Glutamatergic neuron (in vitro differentiated cells): Measurements from ENCODE around the gene NDUFAF3. TPM values are rescaled to one million over a fixed set of nuclear protein-coding genes. Genes with fewer than 3 reads are reported as not detected.

Experiments
- DNase-seq: peaks from one replicate; pipeline ENCODE4 v3.0.0; 2022
- H3K27ac Mint-ChIP-seq: one replicate; pipeline ENCODE4 v1.8.0; 2020; ENCODE audit warnings: mild to moderate bottlenecking, mixed read lengths, inconsistent platforms; ENCODE audit not compliant: unreplicated experiment
- H3K27me3 Mint-ChIP-seq: one replicate; pipeline ENCODE4 v1.8.0; 2020; ENCODE audit warnings: mild to moderate bottlenecking, moderate library complexity, mixed read lengths, inconsistent platforms; ENCODE audit not compliant: unreplicated experiment
- H3K36me3 Mint-ChIP-seq: one replicate; pipeline ENCODE4 v1.8.0; 2020; ENCODE audit warnings: mild to moderate bottlenecking, mixed read lengths, inconsistent platforms; ENCODE audit not compliant: unreplicated experiment
- H3K4me1 Mint-ChIP-seq: one replicate; pipeline ENCODE4 v1.8.0; 2020; ENCODE audit warnings: mild to moderate bottlenecking, low read depth, mixed read lengths, inconsistent platforms; ENCODE audit not compliant: unreplicated experiment
- H3K4me3 Mint-ChIP-seq: one replicate; pipeline ENCODE4 v1.8.0; 2020; ENCODE audit warnings: mild to moderate bottlenecking, mixed read lengths, inconsistent platforms; ENCODE audit not compliant: unreplicated experiment
- H3K9me3 Mint-ChIP-seq: one replicate; pipeline ENCODE4 v1.8.0; 2020; ENCODE audit warnings: mild to moderate bottlenecking, moderate library complexity, mixed read lengths, inconsistent platforms; ENCODE audit not compliant: unreplicated experiment
- total RNA-seq: library from RNA; stranded (reverse); fragmentation: NEBNext Ultra II Directional; extraction: Animal tissue kit (Norgen Biotek cat#: 25700); gene quantifications from one replicate; pipeline ENCODE4 v1.2.1, GENCODE V29; 2021; ENCODE audit not compliant: unreplicated experiment
- TF ChIP-seq, protein P1 (sequence below): fragments of 200-600 bp; sonication (generic); IDR thresholded peaks from one replicate; pipeline ENCODE4 v1.5.0; 2021; ENCODE audit not compliant: partially characterized antibody, unreplicated experiment

The NDUFAF3 gene
- total RNA-seq, 1 donor from 2014 or later, result 50.6 TPM

DNA sequence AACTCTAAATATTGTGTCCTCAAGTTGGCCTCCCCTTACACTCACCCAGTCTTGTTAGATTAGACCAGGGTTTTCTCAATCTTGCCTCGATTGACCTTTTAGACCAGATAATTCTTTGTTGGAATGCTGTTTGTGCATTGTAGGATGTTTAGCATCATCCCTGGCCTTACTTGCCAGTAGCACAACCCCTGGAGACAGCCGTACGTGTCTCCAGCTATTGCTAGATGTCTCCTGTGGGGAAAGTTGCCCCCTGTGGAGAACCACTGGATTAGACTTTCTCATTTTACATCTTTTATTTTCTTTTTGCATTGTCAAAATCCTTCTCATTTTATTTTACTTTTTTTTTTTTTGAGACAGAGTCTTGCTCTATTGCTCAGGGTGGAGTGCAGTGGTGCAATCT is 12.5 kb upstream of the NDUFAF3 start:
- Mint-ChIP-seq H3K27me3 (peaks cover 3% of the 10 kb centered on the region), H3K27ac (peak overlapping the region; percentile 43), H3K4me3 (peak overlapping the region; percentile 31), H3K36me3 (no peaks in the 10 kb centered on the region), H3K9me3 (peaks cover 7% of the 10 kb centered on the region), H3K4me1 (peaks cover 7% of the 10 kb centered on the region)
- DNase-seq, result no peak
- TF ChIP-seq, protein P1, sequence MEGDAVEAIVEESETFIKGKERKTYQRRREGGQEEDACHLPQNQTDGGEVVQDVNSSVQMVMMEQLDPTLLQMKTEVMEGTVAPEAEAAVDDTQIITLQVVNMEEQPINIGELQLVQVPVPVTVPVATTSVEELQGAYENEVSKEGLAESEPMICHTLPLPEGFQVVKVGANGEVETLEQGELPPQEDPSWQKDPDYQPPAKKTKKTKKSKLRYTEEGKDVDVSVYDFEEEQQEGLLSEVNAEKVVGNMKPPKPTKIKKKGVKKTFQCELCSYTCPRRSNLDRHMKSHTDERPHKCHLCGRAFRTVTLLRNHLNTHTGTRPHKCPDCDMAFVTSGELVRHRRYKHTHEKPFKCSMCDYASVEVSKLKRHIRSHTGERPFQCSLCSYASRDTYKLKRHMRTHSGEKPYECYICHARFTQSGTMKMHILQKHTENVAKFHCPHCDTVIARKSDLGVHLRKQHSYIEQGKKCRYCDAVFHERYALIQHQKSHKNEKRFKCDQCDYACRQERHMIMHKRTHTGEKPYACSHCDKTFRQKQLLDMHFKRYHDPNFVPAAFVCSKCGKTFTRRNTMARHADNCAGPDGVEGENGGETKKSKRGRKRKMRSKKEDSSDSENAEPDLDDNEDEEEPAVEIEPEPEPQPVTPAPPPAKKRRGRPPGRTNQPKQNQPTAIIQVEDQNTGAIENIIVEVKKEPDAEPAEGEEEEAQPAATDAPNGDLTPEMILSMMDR, result no peak

DNA sequence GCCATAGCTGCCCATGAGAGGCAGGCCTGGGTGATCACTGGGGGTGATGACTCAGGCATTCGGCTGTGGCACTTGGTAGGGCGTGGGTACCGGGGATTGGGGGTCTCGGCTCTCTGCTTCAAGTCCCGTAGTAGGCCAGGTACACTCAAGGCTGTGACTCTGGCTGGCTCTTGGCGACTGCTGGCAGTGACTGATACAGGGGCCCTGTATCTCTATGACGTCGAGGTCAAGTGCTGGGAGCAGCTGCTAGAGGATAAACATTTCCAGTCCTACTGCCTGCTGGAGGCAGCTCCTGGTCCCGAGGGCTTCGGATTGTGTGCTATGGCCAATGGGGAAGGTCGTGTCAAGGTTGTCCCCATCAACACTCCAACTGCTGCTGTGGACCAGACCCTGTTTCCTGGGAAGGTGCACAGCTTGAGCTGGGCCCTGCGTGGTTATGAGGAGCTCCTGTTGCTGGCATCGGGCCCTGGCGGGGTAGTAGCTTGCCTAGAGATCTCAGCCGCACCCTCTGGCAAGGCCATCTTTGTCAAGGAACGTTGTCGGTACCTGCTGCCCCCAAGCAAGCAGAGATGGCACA is 9.4 kb upstream of the NDUFAF3 start:
- Mint-ChIP-seq H3K9me3 (peaks cover 6% of the 10 kb centered on the region), H3K4me3 (no peak overlapping the region), H3K27ac (no peak overlapping the region), H3K4me1 (peaks cover 7% of the 10 kb centered on the region), H3K36me3 (no peaks in the 10 kb centered on the region), H3K27me3 (peaks cover 9% of the 10 kb centered on the region)
- DNase-seq, result no peak
- TF ChIP-seq, protein P1, result no peak

DNA sequence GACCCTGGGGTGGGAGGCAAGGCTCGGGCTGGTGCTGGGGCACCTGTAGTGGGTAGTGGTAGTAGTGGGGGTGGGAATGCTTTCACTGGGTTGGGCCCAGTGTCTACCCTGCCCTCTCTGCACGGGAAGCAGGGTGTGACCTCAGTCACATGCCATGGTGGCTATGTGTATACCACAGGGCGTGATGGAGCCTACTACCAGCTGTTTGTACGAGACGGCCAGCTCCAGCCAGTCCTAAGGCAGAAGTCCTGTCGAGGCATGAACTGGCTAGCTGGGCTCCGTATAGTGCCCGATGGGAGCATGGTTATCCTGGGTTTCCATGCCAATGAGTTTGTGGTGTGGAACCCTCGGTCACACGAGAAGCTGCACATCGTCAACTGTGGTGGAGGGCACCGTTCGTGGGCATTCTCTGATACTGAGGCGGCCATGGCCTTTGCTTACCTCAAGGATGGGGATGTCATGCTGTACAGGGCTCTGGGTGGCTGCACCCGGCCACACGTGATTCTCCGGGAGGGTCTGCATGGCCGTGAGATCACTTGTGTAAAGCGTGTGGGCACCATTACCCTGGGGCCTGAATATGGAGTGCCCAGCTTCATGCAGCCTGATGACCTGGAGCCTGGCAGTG is 8.7 kb upstream of the NDUFAF3 start:
- TF ChIP-seq, protein P1, result no peak
- Mint-ChIP-seq H3K27me3 (peaks cover 9% of the 10 kb centered on the region), H3K36me3 (no peaks in the 10 kb centered on the region), H3K9me3 (peaks cover 5% of the 10 kb centered on the region), H3K4me3 (no peak overlapping the region), H3K4me1 (peaks cover 3% of the 10 kb centered on the region), H3K27ac (no peak overlapping the region)
- DNase-seq, result no peak

DNA sequence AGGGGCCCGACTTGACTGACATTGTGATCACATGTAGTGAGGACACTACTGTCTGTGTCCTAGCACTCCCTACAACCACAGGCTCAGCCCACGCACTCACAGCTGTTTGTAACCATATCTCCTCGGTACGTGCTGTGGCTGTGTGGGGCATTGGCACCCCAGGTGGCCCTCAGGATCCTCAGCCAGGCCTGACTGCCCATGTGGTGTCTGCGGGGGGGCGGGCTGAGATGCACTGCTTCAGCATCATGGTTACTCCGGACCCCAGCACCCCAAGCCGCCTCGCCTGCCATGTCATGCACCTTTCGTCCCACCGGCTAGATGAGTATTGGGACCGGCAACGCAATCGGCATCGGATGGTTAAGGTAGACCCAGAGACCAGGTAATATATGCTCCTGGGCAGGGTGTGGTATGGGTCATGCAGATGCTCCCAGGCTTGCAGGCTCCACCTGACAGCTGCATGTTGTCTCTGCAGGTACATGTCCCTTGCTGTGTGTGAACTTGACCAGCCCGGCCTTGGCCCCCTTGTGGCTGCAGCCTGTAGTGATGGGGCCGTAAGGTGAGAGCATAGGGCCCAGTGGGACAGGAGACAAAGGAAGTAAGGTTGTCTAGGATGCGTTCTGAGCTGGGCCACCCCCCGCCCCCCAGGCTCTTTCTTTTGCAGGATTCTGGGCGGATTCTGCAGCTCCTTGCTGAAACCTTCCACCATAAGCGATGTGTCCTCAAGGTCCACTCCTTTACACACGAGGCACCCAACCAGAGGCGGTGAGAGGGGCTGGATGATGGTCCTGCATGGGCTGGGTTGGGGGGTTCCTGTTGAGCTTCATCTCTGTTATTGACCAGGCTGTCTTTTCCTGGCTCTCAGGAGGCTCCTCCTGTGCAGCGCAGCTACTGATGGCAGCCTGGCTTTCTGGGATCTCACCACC is 7.9 kb upstream of the NDUFAF3 start:
- Mint-ChIP-seq H3K27ac (no peak overlapping the region), H3K4me1 (peaks cover 2% of the 10 kb centered on the region), H3K27me3 (peaks cover 11% of the 10 kb centered on the region), H3K9me3 (peaks cover 8% of the 10 kb centered on the region), H3K4me3 (no peak overlapping the region), H3K36me3 (no peaks in the 10 kb centered on the region)
- DNase-seq, result peak; percentile 71
- TF ChIP-seq, protein P1, result peak; percentile 81
